Measurements from ENCODE around the gene RIMBP2. TPM values are rescaled to one million over a fixed set of nuclear protein-coding genes. Genes with fewer than 3 reads are reported as not detected.

RIMBP2 gene
- total and polyA plus RNA-seq, 2 donors (not counting 1 experiment from before 2014, with no cell fraction given), result 0.17 TPM; not detected in 1

DNA sequence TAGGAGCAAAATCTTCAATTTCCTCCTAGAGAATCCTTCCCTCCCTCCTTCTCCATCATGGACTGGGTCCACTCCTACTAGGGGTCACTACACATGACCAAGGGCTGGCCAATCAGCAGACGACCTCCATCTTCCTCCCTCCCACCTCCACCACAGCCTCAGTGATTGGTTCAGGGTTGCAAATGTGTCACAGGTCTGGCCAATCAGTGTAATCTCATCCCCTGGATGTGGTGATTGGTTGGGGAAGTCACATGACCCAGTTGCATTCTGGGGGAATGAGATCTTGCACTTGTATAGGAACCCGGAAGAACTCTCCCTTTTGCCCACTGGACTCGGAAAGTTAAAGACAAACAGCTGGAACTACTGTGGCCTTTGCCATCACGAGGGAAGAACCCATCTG is 209.3 kb downstream of the RIMBP2 start:
- Histone ChIP-seq H2AFZ (ENCODE audit: low read length) (no peak overlapping the region), H3K4me2 (ENCODE audit: extremely low read depth, insufficient read depth, low read length) (no peak overlapping the region), H3K27me3 (ENCODE audit: control insufficient read depth, insufficient read depth, low read length) (no peaks in the 10 kb centered on the region), H3K4me3 (replicated peaks in 1 of 4; ENCODE audit: control extremely low read depth in 1 of 4, insufficient read depth in 1 of 4, low read depth in 3 of 4, low read length in 4 of 4) (no peak overlapping the region), H4K20me1 (ENCODE audit: control insufficient read depth, extremely low read depth, insufficient read depth, low read length) (no peaks in the 10 kb centered on the region), H3K4me1 (ENCODE audit: control insufficient read depth, extremely low read depth, insufficient read depth, low read length) (no peaks in the 10 kb centered on the region), H3K9me3 (ENCODE audit: control insufficient read depth, insufficient read depth, low read depth, low read length) (no peaks in the 10 kb centered on the region), H3K27ac (ENCODE audit: insufficient read depth, low read length) (no peak overlapping the region), H3K79me2 (ENCODE audit: control insufficient read depth, insufficient read depth, low read length) (no peaks in the 10 kb centered on the region), H3K9ac (ENCODE audit: insufficient read depth, low read length) (no peak overlapping the region), H3K36me3 (ENCODE audit: control insufficient read depth, insufficient read depth, low read length) (no peaks in the 10 kb centered on the region)
- DNase-seq (ENCODE audit: low read depth in 2 of 2), result no peak
- TF ChIP-seq, protein P1, sequence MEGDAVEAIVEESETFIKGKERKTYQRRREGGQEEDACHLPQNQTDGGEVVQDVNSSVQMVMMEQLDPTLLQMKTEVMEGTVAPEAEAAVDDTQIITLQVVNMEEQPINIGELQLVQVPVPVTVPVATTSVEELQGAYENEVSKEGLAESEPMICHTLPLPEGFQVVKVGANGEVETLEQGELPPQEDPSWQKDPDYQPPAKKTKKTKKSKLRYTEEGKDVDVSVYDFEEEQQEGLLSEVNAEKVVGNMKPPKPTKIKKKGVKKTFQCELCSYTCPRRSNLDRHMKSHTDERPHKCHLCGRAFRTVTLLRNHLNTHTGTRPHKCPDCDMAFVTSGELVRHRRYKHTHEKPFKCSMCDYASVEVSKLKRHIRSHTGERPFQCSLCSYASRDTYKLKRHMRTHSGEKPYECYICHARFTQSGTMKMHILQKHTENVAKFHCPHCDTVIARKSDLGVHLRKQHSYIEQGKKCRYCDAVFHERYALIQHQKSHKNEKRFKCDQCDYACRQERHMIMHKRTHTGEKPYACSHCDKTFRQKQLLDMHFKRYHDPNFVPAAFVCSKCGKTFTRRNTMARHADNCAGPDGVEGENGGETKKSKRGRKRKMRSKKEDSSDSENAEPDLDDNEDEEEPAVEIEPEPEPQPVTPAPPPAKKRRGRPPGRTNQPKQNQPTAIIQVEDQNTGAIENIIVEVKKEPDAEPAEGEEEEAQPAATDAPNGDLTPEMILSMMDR (conservative IDR thresholded peaks at IDR 0.05 in 1 of 2, IDR thresholded peaks at IDR 0.05 in 1 of 2; ENCODE audit: low read depth in 1 of 2, low read length in 2 of 2), result no peak
- TF ChIP-seq EZH2 (IDR thresholded peaks at IDR 0.05; ENCODE audit: low read length, missing control alignments), result no peak

DNA sequence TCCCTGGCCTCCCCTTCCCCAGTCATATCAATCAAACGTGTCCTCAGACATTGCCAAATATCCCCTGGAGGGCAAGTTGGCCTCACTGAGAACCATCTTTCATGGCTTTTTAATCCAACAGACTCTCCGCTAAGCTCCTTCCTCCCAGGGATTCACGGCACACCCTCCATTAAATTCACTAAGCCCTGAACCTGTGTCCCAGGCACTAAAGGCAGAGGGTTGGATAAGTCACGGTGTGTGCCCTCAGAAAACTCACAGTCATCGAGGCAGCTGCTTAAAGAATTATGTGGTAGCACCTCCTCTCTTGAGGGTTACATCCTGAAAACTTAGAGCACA is 211.3 kb downstream of the RIMBP2 start:
- H3K27me3 ChIP-seq (ENCODE audit: control insufficient read depth, insufficient read depth, low read length), result no peaks in the 10 kb centered on the region
- no peak for DNase-seq (ENCODE audit: low read depth in 2 of 2)
- H3K79me2 ChIP-seq (ENCODE audit: control insufficient read depth, insufficient read depth, low read length), result no peaks in the 10 kb centered on the region
- no peaks in the 10 kb centered on the region for H3K4me1 ChIP-seq (ENCODE audit: control insufficient read depth, extremely low read depth, insufficient read depth, low read length)
- H4K20me1 ChIP-seq (ENCODE audit: control insufficient read depth, extremely low read depth, insufficient read depth, low read length), result no peaks in the 10 kb centered on the region
- TF ChIP-seq, protein P1 (conservative IDR thresholded peaks at IDR 0.05 in 1 of 2, IDR thresholded peaks at IDR 0.05 in 1 of 2; ENCODE audit: low read depth in 1 of 2, low read length in 2 of 2), result no peak
- TF ChIP-seq EZH2 (IDR thresholded peaks at IDR 0.05; ENCODE audit: low read length, missing control alignments), result no peak
- no peak overlapping the region for H3K27ac ChIP-seq (ENCODE audit: insufficient read depth, low read length)
- H3K36me3 ChIP-seq (ENCODE audit: control insufficient read depth, insufficient read depth, low read length), result no peaks in the 10 kb centered on the region
- H3K4me3 ChIP-seq (replicated peaks in 1 of 4; ENCODE audit: control extremely low read depth in 1 of 4, insufficient read depth in 1 of 4, low read depth in 3 of 4, low read length in 4 of 4), result no peak overlapping the region
- H3K9me3 ChIP-seq (ENCODE audit: control insufficient read depth, insufficient read depth, low read depth, low read length), result no peaks in the 10 kb centered on the region
- H3K9ac ChIP-seq (ENCODE audit: insufficient read depth, low read length), result no peak overlapping the region
- no peak overlapping the region for H2AFZ ChIP-seq (ENCODE audit: low read length)
- H3K4me2 ChIP-seq (ENCODE audit: extremely low read depth, insufficient read depth, low read length), result no peak overlapping the region

DNA sequence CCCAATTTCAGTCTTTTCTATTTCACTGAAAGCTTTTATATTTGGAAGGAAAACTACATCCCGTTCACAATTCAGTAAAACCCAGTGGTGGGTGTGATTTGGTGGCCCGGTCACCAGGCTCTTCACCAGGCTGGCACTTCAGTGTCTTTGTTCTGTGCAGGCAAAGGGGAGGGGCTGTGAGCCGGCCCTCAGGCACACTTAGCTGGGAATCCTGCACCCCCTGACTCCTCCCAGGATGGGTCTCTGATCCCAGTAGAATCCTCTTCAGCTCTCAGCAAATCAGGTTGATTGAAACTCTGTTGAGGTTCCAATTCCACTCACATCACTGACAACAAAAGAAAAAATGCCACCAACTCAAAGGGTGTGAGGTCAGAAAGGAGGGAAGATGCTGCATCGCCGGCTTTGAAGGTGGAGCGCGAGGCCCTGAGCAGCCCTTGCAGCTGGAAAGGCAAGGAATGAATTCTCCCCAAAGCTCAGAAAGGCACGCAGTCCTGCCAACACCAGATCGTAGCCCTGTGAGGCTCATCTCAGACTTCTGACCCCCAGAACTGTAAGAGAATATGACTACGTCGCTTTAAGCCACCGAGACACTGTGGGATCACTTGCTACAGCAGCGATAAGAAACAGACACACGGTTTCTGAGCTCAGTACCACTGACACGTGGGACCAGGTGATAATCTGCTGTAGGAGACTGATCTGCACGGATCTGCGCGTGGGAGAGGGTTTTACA is 211.8 kb downstream of the RIMBP2 start:
- Histone ChIP-seq H4K20me1 (ENCODE audit: control insufficient read depth, extremely low read depth, insufficient read depth, low read length) (no peaks in the 10 kb centered on the region), H3K4me1 (ENCODE audit: control insufficient read depth, extremely low read depth, insufficient read depth, low read length) (no peaks in the 10 kb centered on the region), H3K27me3 (ENCODE audit: control insufficient read depth, insufficient read depth, low read length) (no peaks in the 10 kb centered on the region)

More for the DNA sequence above, 211.8 kb downstream of the RIMBP2 start:
- Histone ChIP-seq H3K9me3 (ENCODE audit: control insufficient read depth, insufficient read depth, low read depth, low read length) (no peaks in the 10 kb centered on the region), H2AFZ (ENCODE audit: low read length) (no peak overlapping the region), H3K79me2 (ENCODE audit: control insufficient read depth, insufficient read depth, low read length) (no peaks in the 10 kb centered on the region), H3K36me3 (ENCODE audit: control insufficient read depth, insufficient read depth, low read length) (no peaks in the 10 kb centered on the region), H3K4me2 (ENCODE audit: extremely low read depth, insufficient read depth, low read length) (no peak overlapping the region), H3K4me3 (replicated peaks in 1 of 4; ENCODE audit: control extremely low read depth in 1 of 4, insufficient read depth in 1 of 4, low read depth in 3 of 4, low read length in 4 of 4) (no peak overlapping the region), H3K27ac (ENCODE audit: insufficient read depth, low read length) (no peak overlapping the region), H3K9ac (ENCODE audit: insufficient read depth, low read length) (no peak overlapping the region)
- no peak for DNase-seq (ENCODE audit: low read depth in 2 of 2)
- TF ChIP-seq, protein P1 (conservative IDR thresholded peaks at IDR 0.05 in 1 of 2, IDR thresholded peaks at IDR 0.05 in 1 of 2; ENCODE audit: low read depth in 1 of 2, low read length in 2 of 2), result no peak
- no peak for TF ChIP-seq EZH2 (IDR thresholded peaks at IDR 0.05; ENCODE audit: low read length, missing control alignments)

Measured in fibroblast of lung (primary cell).